SU-DHL-6 (cell line): ENCODE measurements around the gene PLLP.

ENCODE experiments used
- CTCF ChIP-seq: fragments of 200-600 bp; sonication (generic); IDR thresholded peaks from one replicate; pipeline ENCODE4 v1.5.1; 2017; ENCODE audit warnings: antibody characterized with exemption, mild to moderate bottlenecking, low read length, moderate library complexity; ENCODE audit not compliant: insufficient read depth, poor library complexity, severe bottlenecking
- EZH2phosphoT487 ChIP-seq: fragments of 200-600 bp; sonication (generic), shearing (Covaris generic); conservative IDR thresholded peaks from 2 replicates; pipeline ENCODE4 v1.6.1; 2018; ENCODE audit warnings: mild to moderate bottlenecking, antibody characterized with exemption, low read length, moderate library complexity, mixed read lengths

DNA sequence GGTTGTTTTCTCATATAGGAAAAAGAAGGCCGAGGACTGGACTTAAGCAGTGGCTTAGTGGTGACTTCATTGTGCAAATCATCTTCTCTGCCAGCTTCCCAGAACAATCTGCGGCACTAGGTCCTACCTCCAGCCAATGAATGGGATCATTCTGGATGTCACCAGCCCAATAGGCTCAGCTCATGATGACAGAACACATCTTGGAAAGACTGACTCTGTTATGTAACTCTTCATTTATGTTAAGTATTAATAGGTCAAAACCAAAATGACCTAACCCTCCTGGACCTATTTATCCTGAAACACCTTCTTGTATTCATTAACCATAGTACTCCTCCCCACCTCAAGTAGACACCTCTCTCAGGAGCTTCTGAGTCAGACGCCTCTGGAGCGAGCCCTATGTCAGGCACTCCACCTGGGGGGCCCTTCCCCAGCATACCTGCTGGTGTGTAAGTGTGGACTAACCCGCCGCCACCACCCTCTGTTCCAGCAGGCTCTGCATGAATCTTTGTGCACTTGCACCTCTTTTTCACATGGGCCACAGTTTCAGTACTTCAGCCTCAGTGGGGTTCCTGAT, 32.2 kb downstream of the PLLP start:
- no peak for TF ChIP-seq CTCF
- no peak for TF ChIP-seq EZH2phosphoT487
